GF-D8 (cell line): ENCODE results near the gene TNK2.
"Not testable (repeated sequence)": the region's sequence is repeated elsewhere in the genome, so short reads cannot be mapped to it uniquely, and the experiment has no call there.

ENCODE experiments used
- DNase-seq: peaks from one replicate; lab custom pipeline; 2025; lab: John Stamatoyannopoulos, UW

TNK2 gene

GRCh38 chr3:195821403-195822130 is 86.8 kb downstream of the TNK2 start:
- no peak for DNase-seq

GRCh38 chr3:195820901-195821300 is 87.5 kb downstream of the TNK2 start:
- no peak for DNase-seq

- no peak for DNase-seq
Observed at GRCh38 chr3:195820186-195820585, 88.2 kb downstream of the TNK2 start.

GRCh38 chr3:195818301-195818700 is 90.0 kb downstream of the TNK2 start:
- no peak for DNase-seq

GRCh38 chr3:195817578-195818135 is 90.7 kb downstream of the TNK2 start:
- DNase-seq, result no peak

GRCh38 chr3:195816276-195816913 is 92.0 kb downstream of the TNK2 start:
- DNase-seq, result not testable (repeated sequence)

- DNase-seq, result no peak
Observed at GRCh38 chr3:195815169-195815771, 93.1 kb downstream of the TNK2 start.

GRCh38 chr3:195813916-195814640 is 94.3 kb downstream of the TNK2 start:
- DNase-seq, result no peak
